Left lung (tissue), 10 donors: ENCODE results near the gene DDX56. TPM values are rescaled to one million over a fixed set of nuclear protein-coding genes. Genes with fewer than 3 reads are reported as not detected.

Source experiments
- ATAC-seq: fragments of 200-7000 bp; cut with Tn5 transposase; one replicate; pipeline ENCODE4 v1.9.1; 2020; ENCODE audit warnings: moderate library complexity
- DNase-seq, 4 donors: peaks; one replicate each; pipeline ENCODE4 v3.0.0-alpha.2; 2013 to 2020
- H3K27ac ChIP-seq, 2 donors: fragments of 200-600 bp; sonication (generic) in 1 of 2; one replicate each; pipeline versions ENCODE4 v1.5.0 to v1.8.0; 2020 to 2021
- H3K27me3 ChIP-seq, 2 donors: fragments of 200-600 bp; sonication (generic) in 1 of 2; one replicate each; pipeline versions ENCODE4 v1.5.0 to v1.8.0; 2020 to 2021
- H3K36me3 ChIP-seq, 2 donors: fragments of 200-600 bp; sonication (generic) in 1 of 2; one replicate each; pipeline versions ENCODE4 v1.5.0 to v1.8.0; 2020 to 2021
- H3K4me1 ChIP-seq, 2 donors: fragments of 200-600 bp; one replicate each; pipeline ENCODE4 v1.8.0; 2021
- H3K4me3 ChIP-seq, 2 donors: fragments of 200-600 bp; sonication (generic) in 1 of 2; one replicate each; pipeline versions ENCODE4 v1.5.0 to v1.8.0; 2020 to 2021; ENCODE audit warnings: mild to moderate bottlenecking in 1 of 2
- H3K9me3 ChIP-seq, 2 donors: fragments of 200-600 bp; sonication (generic) in 1 of 2; one replicate each; pipeline versions ENCODE4 v1.5.0 to v1.8.0; 2020 to 2021
- intact Hi-C, 2 donors: fragments of 100-400 bp; cut with DNase I; formaldehyde crosslinking; loops; one replicate each; pipeline versions ENCODE4 v1.11.2 to v1.14.2; 2022
- polyA plus RNA-seq, 6 donors: library from polyadenylated mRNA; unstranded; fragments of 120-200 nt; gene quantifications; one replicate each; pipeline ENCODE4 v1.2.1, GENCODE V29; 2013; ENCODE audit not compliant: insufficient read length in 6 of 6
- total RNA-seq, 2 donors: library from RNA; stranded (reverse); fragmentation: NEBNext Ultra II Directional; extraction: Animal tissue kit (Norgen Biotek cat#: 25700); gene quantifications; one replicate each; pipeline ENCODE4 v1.2.1, GENCODE V29; 2021
- TF ChIP-seq, protein P1 (sequence below), 2 donors: fragments of 200-600 bp; sonication (generic) in 1 of 2; IDR thresholded peaks; one replicate each; pipeline versions ENCODE4 v1.5.0 to v1.8.0; 2021; ENCODE audit warnings: antibody characterized with exemption in 2 of 2
- donor health status: DM: no; HTN: yes; CAD: no.
- donor health status: DM: no; HTN: no; CAD: no.

The DDX56 gene
- total and polyA plus RNA-seq, 8 donors = 43.1 to 86.1 (median 70.8) TPM

DNA sequence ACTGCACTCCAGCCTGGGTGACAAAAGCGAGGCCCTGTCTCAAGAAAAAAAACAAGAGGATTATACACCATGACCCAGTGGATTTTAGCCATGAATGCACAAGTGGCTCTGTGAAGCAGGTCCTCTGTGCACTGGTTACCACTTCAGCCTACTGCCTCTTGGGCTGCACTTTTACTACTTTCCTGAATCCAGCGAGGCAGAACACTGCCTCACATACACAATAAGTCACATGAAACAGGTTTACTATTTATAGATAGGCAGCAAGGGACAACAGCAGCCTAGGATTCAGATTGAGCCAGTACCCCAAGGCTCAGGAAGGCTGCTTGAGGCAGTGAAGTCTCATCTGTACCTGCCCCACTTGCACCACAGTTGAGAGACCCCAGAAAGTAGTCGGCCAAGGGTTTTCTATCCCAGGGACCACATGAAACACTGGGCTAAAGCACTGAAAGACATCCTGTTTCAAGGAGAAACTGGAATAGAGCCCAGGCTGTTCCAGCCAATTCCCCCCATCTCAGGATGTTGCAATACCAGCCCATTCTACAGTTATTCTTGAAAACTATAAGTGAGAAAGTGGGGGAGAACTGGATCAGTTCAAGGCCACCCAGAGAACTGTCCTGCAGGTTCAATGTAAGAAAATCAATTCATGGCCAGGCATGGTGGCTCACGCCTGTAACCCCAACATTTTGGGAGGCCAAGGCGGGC lies 22.4 kb upstream of the DDX56 start:
- H3K27ac ChIP-seq = no peak overlapping the region
- peaks cover 0 to 3% of the 10 kb centered on the region in 2 donors for H3K4me1 ChIP-seq
- H3K4me3 ChIP-seq = no peak overlapping the region
- H3K27me3 ChIP-seq = no peaks in the 10 kb centered on the region
- ATAC-seq (peak; percentile 91), DNase-seq (no peak)
- H3K36me3 ChIP-seq = no peaks in the 10 kb centered on the region
- intact Hi-C loops = no loop called here
- no peaks in the 10 kb centered on the region for H3K9me3 ChIP-seq
- TF ChIP-seq, protein P1, sequence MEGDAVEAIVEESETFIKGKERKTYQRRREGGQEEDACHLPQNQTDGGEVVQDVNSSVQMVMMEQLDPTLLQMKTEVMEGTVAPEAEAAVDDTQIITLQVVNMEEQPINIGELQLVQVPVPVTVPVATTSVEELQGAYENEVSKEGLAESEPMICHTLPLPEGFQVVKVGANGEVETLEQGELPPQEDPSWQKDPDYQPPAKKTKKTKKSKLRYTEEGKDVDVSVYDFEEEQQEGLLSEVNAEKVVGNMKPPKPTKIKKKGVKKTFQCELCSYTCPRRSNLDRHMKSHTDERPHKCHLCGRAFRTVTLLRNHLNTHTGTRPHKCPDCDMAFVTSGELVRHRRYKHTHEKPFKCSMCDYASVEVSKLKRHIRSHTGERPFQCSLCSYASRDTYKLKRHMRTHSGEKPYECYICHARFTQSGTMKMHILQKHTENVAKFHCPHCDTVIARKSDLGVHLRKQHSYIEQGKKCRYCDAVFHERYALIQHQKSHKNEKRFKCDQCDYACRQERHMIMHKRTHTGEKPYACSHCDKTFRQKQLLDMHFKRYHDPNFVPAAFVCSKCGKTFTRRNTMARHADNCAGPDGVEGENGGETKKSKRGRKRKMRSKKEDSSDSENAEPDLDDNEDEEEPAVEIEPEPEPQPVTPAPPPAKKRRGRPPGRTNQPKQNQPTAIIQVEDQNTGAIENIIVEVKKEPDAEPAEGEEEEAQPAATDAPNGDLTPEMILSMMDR (IDR thresholded peaks at IDR 0.05) = no peak

DNA sequence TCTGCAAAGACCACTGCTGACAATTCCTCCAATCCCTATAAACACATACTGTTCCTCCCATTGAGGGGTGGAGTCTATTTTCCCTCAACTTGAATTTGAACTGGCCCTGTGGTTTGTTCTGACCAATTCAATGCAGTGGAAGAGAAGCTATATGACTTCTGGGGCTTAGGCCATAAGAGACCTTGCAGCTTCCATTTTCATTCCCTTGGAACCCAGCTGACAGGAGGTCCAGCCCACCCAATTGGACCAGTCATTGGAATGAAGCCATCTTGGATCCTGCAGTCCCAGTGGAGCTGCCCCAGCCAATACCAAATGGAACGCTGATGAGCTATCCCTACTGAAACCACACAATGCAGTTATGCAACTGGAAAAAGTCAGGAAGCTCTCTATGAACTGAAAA lies 17.2 kb upstream of the DDX56 start:
- Histone ChIP-seq H3K27me3 (no peaks in the 10 kb centered on the region), H3K36me3 (no peaks in the 10 kb centered on the region), H3K27ac (no peak overlapping the region), H3K9me3 (no peaks in the 10 kb centered on the region), H3K4me3 (no peak overlapping the region), H3K4me1 (peaks cover 0 to 4% of the 10 kb centered on the region in 2 donors)
- DNase-seq (no peak), ATAC-seq (no peak)
- TF ChIP-seq, protein P1 (IDR thresholded peaks at IDR 0.05) = no peak
- intact Hi-C loops = no loop called here

DNA sequence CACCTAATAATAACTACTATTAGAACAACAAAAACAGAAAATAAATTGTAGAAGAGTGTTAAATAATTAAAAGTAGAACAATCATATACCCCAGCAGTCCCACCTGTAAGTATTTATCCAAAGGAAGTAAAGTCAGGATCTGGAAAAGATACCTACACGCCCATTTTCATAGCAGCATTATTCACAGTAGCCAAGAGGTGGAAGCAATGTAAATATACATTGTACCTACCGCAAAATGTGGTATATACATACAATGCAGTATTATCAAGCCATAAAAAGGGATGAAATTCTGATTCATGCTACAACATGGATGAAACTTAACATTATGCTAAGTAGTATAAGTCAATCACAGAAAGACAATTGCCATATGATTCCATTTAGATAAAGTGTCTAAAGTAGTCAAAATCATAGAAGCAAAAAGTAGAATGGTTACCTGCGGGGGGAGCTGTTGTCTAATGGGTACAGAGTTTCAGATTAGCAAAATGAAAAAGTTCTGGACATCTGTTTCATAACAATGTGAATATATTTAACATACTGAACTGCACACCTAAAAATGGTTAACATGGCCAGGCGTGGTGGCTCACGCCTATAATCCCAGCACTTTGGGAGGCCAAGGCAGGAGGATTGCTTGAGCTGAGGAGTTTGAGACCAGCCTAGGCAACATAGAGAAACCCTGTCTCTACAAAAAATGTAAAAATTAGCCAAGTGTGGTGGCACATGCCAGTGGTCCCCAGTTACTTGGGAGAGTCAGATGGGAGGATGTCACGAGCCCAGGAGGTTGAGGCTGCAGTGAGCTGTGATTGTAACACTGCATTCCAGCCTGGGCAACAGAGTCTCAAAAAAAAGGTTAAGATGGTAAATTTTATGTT lies 14.4 kb upstream of the DDX56 start:
- intact Hi-C loops = loop anchor here in 1 of 2 donors (10.0 kb wide), 2 partner anchors 257 to 337 kb away; partner anchors contain the start of gene H2AZ2
- no peaks in the 10 kb centered on the region for H3K27me3 ChIP-seq
- TF ChIP-seq, protein P1 (IDR thresholded peaks at IDR 0.05) = peak; percentile 40 to 66
- H3K4me3 ChIP-seq = no peak overlapping the region
- H3K4me1 ChIP-seq = peaks cover 0 to 6% of the 10 kb centered on the region in 2 donors
- no peaks in the 10 kb centered on the region for H3K36me3 ChIP-seq
- peak; percentile 93 for ATAC-seq
- H3K9me3 ChIP-seq = no peaks in the 10 kb centered on the region
- no peak overlapping the region for H3K27ac ChIP-seq
- peak in 2 of 4 donors; percentile 29 to 60 for DNase-seq

DNA sequence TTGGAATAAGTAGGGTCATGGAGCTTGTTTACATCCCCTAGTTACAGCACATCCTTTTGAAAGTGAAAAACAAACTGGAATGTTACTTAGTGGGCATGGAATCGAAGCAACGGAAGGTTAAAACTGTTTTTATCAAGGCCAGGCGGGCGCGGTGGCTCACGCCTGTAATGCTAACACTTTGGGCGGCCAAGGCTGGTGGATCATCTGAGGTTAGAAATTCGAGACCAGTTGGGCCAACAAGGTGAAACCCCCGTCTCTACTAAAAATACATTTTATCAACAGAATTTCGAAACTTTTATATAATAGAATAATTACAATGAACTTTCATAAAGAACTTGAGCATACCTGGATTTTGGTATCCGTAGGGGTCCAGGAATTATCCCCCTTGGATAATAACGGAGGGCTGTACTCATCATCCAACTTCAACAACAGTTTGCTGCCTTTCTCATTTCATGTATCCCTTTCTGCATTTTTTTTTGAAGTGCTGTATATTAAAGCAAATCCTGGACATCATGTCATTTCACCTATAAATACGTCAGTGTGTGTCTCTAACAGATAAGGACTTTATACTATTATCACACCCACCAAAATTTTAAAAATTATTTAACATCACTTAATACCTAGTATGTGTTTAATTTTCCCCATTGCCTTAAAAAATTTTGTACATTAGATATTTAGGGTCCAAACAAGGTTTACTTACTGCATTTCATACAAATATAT lies 9.6 kb upstream of the DDX56 start:
- intact Hi-C loops = loop anchor here in 1 of 2 donors (10.0 kb wide), 2 partner anchors 261 to 341 kb away; partner anchors contain the start of gene H2AZ2
- DNase-seq (no peak), ATAC-seq (no peak)
- TF ChIP-seq, protein P1 (IDR thresholded peaks at IDR 0.05) = no peak
- Histone ChIP-seq H3K9me3 (no peaks in the 10 kb centered on the region), H3K27me3 (no peaks in the 10 kb centered on the region), H3K4me1 (peaks cover 7 to 32% of the 10 kb centered on the region in 2 donors), H3K36me3 (peaks cover 0 to 24% of the 10 kb centered on the region in 2 donors), H3K4me3 (peak overlapping the region; percentile 92 to 99), H3K27ac (peak overlapping the region; percentile 99)
